Hematopoietic multipotent progenitor cell treated with erythropoietin and hydrocortisone succinate and interleukin-3 and kit ligand, for 15 days (in vitro differentiated cells): ENCODE results near the gene ZNHIT3.

ENCODE experiments used
- DNase-seq: peaks from one replicate; pipeline ENCODE4 v3.0.0-alpha.2; 2015; ENCODE audit warnings: low spot score

Gene ZNHIT3

GRCh38 chr17:36512641-36513040 is 26.2 kb downstream of the ZNHIT3 start:
- no peak for DNase-seq

GRCh38 chr17:36514856-36515255 is 28.4 kb downstream of the ZNHIT3 start:
- no peak for DNase-seq

GRCh38 chr17:36515837-36516236 is 29.4 kb downstream of the ZNHIT3 start:
- DNase-seq: no peak

- no peak for DNase-seq
Measured at GRCh38 chr17:36523113-36523512, 36.6 kb downstream of the ZNHIT3 start.

GRCh38 chr17:36524428-36524876 is 38.0 kb downstream of the ZNHIT3 start:
- no peak for DNase-seq

GRCh38 chr17:36525113-36525512 is 38.6 kb downstream of the ZNHIT3 start:
- DNase-seq: no peak

- DNase-seq: no peak
Measured at GRCh38 chr17:36525888-36526287, 39.4 kb downstream of the ZNHIT3 start.

- DNase-seq: no peak
Measured at GRCh38 chr17:36527621-36528250, 41.3 kb downstream of the ZNHIT3 start.

- no peak for DNase-seq
Measured at GRCh38 chr17:36529121-36529520, 42.6 kb downstream of the ZNHIT3 start.

- DNase-seq: no peak
Measured at GRCh38 chr17:36532435-36532975, 46.0 kb downstream of the ZNHIT3 start.

GRCh38 chr17:36533935-36534839 is 47.7 kb downstream of the ZNHIT3 start:
- peak; percentile 35 for DNase-seq

GRCh38 chr17:36534840-36535668 is 48.6 kb downstream of the ZNHIT3 start, which contains the start of the genes MYO19 and PIGW:
Gene MYO19, minus strand, starts transcription at chr17:36534868. Its CDS starts 2,330 bp downstream, at chr17:36532538.
Gene PIGW, plus strand, starts transcription at chr17:36534987. Its CDS starts 2,115 bp downstream, at chr17:36537102.
- DNase-seq: peak; percentile 85

- no peak for DNase-seq
Measured at GRCh38 chr17:36535669-36536081, 49.2 kb downstream of the ZNHIT3 start.

GRCh38 chr17:36540696-36541095 is 54.2 kb downstream of the ZNHIT3 start:
- peak; percentile 26 for DNase-seq

GRCh38 chr17:36542755-36543154 is 56.3 kb downstream of the ZNHIT3 start:
- DNase-seq: no peak

GRCh38 chr17:36544044-36544306 is 57.5 kb downstream of the ZNHIT3 start:
- DNase-seq: peak; percentile 53

- peak; percentile 91 for DNase-seq
Measured at GRCh38 chr17:36544307-36545076, 58.0 kb downstream of the ZNHIT3 start, which contains the start of gene GGNBP2. Gene GGNBP2, plus strand, starts transcription at chr17:36544919. Its CDS starts 806 bp downstream, at chr17:36545725.

GRCh38 chr17:36545077-36545464 is 58.6 kb downstream of the ZNHIT3 start:
- no peak for DNase-seq
